K562 (cell line): ENCODE measurements around the gene CIAO2A.

Source experiments
- AFF1 ChIP-seq, 2 experiments: fragments of 450-650 bp; IDR thresholded peaks; 2 replicates each; pipeline ENCODE4 v1.6.1; 2018; ENCODE audit warnings: mild to moderate bottlenecking in 2 of 2, low read depth in 1 of 2; ENCODE audit not compliant: partially characterized antibody in 2 of 2
- CTCF ChIP-seq, 3 experiments: IDR thresholded peaks in 2 of 3; conservative IDR thresholded peaks in 1 of 3; 2 replicates each; pipeline ENCODE4 v1.5.1; 2011 to 2012; ENCODE audit warnings: low read length in 3 of 3, mild to moderate bottlenecking in 3 of 3, control low read depth in 2 of 3, improper control_type of control experiment in 1 of 3, inconsistent platforms in 1 of 3, low read depth in 1 of 3, mixed read lengths in 1 of 3, moderate library complexity in 1 of 3; ENCODE audit not compliant: insufficient read depth in 2 of 3
- ELF4 ChIP-seq: fragments of 450-650 bp; formaldehyde crosslinking; IDR thresholded peaks from 2 replicates; pipeline ENCODE4 v1.4.0; 2022; ENCODE audit warnings: missing genetic modification characterization
- NFIC ChIP-seq: fragments of 450-650 bp; IDR thresholded peaks from 2 replicates; pipeline ENCODE4 v1.6.1; 2017; ENCODE audit warnings: mild to moderate bottlenecking, inconsistent platforms
- POLR2A ChIP-seq: fragments of 450-650 bp; conservative IDR thresholded peaks from 2 replicates; pipeline ENCODE4 v1.6.1; 2016

GRCh38 chr15:64125978-64126377 lies 32.3 kb upstream of the CIAO2A start:
- TF ChIP-seq AFF1 (IDR thresholded peaks at IDR 0.05; ENCODE audit: low read depth in 1 of 2, partially characterized antibody in 2 of 2) (no peak), POLR2A (no peak), ELF4 (CRISPR knock-in tag) (no peak), CTCF (IDR thresholded peaks at IDR 0.05 in 2 of 3, conservative IDR thresholded peaks at IDR 0.05 in 1 of 3; ENCODE audit: insufficient read depth in 2 of 3, low read depth in 1 of 3, low read length in 3 of 3) (no peak), NFIC (no peak)
